Mesenteric fat pad (tissue), 1 donor: ENCODE measurements around the gene LRRC66. TPM values are rescaled to one million over a fixed set of nuclear protein-coding genes. Genes with fewer than 3 reads are reported as not detected.

Experiments used
- DNase-seq: peaks from one replicate; pipeline ENCODE4 v3.0.0-alpha.2; 2020; ENCODE audit warnings: low spot score
- long read RNA-seq: library from polyadenylated mRNA; unstranded; transcript quantifications from one replicate; pipeline ENCODE4 v2.0.0, GENCODE V29; 2020
- total RNA-seq: library from RNA; stranded (reverse); fragmentation: NEBNext Ultra II Directional; extraction: Animal tissue kit (Norgen Biotek cat#: 25700); gene quantifications from one replicate; pipeline ENCODE4 v1.2.1, GENCODE V29; 2021
- donor health status: DM: yes; HTN: yes; CAD: no.

LRRC66 gene, protein sequence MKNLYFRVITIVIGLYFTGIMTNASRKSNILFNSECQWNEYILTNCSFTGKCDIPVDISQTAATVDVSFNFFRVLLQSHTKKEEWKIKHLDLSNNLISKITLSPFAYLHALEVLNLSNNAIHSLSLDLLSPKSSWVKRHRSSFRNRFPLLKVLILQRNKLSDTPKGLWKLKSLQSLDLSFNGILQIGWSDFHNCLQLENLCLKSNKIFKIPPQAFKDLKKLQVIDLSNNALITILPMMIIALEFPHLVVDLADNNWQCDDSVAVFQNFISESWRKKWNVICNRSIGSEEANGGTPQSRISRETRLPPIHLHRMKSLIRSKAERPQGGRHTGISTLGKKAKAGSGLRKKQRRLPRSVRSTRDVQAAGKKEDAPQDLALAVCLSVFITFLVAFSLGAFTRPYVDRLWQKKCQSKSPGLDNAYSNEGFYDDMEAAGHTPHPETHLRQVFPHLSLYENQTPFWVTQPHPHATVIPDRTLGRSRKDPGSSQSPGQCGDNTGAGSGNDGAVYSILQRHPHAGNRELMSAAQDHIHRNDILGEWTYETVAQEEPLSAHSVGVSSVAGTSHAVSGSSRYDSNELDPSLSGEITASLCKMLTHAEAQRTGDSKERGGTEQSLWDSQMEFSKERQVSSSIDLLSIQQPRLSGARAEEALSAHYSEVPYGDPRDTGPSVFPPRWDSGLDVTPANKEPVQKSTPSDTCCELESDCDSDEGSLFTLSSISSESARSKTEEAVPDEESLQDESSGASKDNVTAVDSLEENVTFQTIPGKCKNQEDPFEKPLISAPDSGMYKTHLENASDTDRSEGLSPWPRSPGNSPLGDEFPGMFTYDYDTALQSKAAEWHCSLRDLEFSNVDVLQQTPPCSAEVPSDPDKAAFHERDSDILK
- total RNA-seq = 0.42 TPM
- long read RNA-seq = 0 reads

DNA sequence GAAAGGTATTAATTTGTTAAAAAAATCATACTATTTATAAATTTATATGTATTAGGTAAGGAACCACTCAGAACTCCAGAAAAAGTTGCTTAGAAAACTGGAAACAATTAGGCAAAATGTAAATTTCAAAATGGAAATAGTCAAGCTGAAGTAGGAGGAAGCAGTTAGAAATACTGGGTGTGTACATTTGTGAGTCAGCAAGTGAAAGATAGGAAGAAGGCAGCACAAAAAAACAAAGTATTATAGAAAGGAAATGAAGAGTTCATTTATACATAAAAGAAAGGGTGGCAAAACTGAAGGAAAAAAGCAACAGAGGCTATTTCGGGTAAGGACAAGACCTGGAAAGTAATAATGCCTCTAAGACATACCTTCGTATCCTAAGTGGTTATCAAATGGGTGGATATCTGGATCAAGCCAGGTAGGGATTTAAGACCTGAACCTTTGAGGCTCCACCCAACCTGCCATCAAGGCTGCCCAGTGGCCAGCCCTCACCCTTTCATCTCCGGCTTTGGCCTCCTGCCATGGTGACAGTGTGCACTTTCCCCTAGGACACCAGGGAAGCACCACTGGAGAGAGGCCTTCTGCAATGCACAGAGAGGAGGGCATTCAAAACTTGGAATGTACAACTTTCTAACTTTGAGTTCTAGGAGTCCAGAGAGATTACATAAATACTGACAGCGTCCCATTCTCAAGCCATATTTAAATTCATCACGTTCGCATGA is at the start of gene LRRC66:
Gene LRRC66, minus strand, starts transcription at position 428 of the 722 bp plus-strand sequence. CDS start 2,750 bp downstream, outside the sequence.
- DNase-seq = no peak

DNA sequence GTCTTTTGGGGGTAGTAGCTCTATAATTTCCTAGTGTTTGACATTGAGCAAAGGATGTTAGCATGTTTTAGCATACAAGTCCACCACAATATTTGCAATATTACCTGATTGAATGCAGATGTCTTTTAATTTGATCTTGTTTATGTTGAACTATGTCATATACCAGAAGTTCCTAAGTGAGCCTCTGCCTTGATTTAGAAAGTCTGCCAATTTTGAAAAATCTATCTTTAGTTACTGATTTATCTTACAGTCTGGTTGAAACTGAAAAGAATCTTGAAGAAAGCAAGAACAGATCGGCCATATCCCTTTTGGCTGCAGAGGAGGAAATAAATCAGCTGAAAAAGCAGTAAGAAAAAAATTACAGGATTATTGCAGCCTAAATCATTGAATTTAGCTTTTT is 49.4 kb upstream of the LRRC66 start:
- no peak for DNase-seq

DNA sequence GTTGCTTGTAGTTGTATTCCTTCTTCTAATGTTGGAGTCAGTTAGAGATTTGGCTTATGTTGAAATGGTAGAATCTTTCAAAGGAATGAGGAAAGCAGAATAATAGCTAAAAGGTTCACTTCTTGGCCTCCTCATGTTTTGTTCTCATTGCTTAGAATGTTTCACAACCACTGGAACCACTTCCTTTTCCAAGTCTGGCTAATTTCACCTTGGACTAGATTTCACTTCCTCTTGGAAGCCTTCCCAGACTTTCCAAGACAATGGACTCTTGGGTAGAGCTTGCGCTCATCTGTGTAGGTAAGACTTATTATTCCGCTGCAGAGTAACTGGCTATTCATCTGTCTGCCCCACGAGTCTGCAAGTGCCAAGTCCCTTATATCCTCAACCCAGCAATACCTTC is 39.2 kb upstream of the LRRC66 start:
- no peak for DNase-seq

DNA sequence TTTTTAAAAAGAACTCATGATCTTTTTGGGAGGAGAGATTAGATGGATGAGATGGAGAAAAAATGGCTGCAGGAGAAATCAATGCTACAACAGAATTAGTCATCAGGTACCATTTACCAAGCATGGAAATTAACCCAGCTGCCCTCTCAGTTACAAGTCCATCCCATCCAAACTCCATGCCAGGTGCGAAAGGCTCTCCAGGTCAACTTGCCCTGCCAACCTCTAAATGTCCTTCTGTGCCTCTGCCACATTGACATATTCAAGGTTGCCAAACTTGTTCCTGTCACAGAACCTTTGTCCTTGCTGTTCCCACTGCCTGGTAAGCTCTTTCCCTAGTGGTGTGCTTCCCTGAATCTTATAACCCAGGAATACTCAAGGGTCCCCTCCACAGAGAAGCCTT is 38.1 kb upstream of the LRRC66 start:
- no peak for DNase-seq

DNA sequence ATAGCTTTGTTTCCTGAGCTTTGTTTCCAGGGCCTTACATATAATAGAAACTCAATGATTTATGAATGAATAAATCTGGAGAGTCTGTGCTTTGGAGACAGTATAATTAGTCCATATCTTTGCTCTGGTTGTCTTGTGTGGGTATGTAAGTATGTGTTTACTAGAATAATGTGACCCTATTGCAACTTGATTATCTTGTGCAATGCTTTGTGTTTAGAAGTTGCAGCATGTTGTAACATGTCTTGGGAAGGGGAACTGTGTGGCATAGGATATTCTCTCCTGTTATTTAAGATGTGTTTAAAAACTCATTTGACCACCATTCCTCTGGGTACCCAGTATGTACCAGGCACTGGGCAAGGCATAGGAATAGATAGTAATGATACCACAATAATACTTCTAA is 37.0 kb upstream of the LRRC66 start:
- no peak for DNase-seq

DNA sequence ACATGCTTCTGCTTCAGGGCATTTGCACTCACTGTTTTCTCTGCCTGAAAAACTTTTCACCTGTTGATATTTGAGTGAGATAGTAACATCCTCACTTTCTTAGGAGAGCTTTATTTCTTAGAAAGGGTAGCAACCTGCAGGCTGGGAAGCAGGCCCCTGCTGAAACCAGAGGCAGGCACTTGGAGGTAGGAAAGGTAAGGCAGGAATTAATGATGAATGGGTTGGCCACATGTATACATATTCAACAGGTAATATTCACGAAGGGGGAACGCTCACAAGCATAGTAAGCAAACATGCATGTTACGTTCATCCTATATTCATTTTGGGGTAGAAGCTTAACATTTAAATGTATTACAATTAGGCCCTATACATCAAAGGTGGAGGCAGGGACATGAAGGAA is 34.1 kb upstream of the LRRC66 start:
- no peak for DNase-seq

DNA sequence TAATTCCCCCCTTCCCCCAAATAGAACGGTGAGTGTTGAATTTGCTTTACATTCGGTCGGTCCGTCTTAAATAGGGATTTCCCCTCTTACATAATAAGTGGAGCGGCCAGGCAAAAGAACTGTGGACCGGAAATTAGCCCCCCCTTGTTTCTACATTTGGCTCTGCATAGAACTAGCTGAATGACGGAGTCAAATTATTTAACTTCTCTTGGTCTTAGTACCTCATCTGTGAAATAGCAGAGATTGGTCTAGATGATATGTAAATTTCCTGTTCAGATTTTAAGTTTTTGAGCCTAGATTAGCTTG is 32.3 kb upstream of the LRRC66 start:
- DNase-seq = no peak

DNA sequence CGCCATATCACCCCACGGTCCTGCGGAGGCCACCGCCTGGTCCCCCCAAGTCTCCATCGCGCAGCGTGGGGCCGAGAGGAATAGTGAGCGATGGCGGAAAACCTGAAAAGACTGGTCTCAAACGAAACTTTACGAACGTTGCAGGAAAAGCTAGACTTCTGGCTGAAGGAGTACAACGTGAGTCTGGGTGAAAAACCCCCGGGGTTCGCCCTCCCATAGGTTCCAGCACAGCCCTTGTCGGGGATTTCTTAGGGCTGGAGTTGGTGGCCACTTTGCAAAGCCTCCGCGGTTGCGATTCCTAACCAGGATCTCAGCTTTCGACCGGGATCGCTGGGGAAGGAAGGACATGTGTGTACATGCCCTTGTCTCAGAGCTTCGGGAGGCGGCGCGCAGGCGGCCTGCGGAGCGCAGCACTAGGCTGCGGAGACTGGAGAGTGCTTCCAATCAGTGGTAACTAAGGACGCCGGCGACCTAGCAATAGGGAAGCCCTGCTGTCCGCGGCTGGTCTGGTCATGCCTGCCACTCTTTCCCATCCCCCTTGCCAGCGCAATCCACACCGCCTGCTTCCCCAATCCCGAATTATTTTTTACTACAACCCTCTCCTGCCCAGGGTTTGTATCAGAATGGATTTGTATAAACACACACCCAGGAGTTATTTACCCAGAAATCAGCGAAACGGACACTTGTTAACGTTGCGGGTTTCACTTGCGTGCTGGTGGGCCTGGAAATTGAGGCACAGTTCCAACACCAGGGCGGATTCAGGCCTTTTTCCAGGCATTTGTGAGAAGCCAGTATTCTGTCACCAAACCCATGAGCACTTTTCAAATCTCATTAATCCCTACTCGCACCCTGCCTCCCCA is 31.7 kb upstream of the LRRC66 start:
- DNase-seq = no peak

DNA sequence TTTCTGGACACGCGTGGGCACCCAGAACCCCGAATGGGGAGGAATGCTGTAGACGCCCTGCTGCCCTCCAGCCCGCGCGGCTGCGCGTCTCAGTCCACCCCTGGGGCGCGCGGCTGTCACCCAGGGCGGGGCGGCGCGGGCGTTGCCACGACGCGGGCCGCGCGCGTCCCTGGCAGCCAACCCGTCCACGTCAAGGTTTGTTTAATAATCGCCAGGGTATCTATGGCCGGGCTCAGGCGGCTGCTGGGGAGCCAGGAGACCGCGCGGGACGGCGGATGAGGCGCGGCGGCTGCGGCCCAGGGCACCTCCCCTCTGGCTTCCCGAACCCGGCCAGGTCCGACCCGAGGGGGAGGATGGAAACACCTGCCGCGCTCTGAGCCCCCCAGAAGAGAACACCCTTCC is 31.1 kb upstream of the LRRC66 start, which contains the start of gene SPATA18:
Gene SPATA18, plus strand, starts transcription at position 92 of the 402 bp plus-strand sequence. CDS start 401 bp downstream, outside the sequence.
- DNase-seq = no peak

DNA sequence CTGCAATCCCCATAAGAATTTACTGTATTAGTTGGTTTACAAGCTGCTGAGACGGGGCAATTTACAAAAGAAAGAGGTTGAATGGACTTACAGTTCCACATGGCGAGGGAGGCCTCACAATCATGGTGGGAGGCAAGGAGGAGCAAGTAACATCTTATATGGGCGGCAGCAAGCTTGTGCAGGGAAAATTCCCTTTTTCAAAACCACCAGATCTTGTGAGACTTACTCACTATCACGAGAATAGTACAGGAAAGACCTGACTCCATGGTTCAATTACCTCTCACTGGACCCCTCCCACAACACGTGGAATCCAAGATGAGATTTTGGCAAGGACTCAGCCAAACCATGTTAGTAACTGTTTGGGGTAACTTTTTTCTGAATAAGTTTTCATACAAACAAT is 29.1 kb upstream of the LRRC66 start:
- DNase-seq = no peak

DNA sequence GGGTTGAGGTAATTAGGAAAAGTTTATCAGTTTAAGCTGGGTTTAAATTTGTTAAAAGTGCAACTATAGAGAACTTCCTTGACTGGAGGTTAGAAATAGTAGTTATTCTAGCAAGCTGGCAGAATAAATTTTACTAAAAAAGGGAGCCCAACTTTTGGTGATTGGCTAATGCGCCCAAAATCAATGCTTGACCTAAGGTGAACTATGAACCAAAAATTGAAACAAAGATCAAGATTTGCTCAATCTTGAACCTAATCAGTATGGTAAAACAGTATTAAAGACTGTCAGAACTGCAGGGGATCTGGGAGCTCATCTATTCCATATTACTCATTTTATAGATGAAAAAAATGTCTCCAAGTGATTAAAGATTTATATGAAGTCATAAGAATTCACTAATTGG is 24.9 kb upstream of the LRRC66 start:
- no peak for DNase-seq

DNA sequence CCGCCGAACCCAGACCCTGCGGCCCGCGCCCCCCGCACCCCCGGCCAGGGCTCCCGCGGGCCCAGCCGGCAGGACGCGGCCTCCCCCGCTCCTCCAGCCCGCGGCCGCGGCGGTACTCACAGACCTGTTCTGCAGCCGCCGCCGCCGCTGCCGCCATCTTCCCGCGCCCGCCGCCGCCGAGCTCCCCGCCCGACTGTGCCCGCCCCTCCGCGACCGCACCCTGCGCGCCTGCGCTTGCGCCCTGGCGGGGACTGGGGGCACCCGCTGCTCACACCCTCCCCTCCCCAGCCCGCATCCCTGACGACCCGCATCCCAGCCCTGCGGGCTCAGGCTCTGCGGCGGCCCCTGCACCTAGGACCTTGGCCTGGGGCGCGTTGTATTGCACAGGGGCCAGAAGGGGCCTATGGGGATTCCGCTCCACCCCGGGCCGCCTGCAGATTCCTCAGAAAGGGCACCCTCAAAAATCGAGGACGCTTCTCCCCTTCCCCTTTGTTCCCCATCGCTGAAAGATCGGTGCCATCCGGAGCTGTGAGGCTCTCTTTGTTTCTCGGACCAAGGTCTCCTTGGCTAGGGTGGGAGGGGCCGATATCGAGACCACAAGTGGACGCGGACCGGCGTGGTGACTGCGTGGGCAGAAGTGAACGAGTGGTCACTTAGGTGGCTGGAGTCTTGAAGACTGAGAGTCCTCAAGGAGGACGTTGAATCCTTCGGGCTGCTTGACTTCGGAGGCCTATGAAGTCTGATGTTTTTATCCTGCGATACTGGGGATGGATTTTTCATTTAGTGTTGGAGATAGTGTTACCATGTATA is 18.1 kb upstream of the LRRC66 start, which contains the start of gene SGCB:
Gene SGCB, minus strand, starts transcription at position 197 of the 810 bp plus-strand sequence. Its CDS starts 40 bp downstream, at position 157.
- peak; percentile 90 for DNase-seq

DNA sequence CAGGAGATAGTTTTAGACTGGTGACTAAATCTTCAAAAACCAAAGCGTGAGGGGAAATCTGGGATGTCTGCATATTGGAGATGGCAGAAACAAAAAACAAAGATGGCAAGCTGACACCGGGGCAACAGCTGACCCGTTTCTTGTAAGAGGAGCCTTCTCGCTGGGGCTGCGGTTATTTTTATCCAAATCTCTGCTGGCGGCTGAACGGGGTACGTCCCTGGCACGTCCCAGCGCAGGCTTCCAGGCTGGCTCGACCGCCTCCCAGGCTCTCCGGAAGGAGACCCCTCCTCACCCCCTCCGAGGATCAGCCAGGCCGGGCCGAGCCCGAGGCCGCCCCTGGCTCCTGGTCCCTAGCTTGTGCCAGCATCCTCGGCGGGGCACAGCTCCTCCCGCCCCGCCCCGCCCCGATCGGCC is 17.5 kb upstream of the LRRC66 start:
- no peak for DNase-seq

DNA sequence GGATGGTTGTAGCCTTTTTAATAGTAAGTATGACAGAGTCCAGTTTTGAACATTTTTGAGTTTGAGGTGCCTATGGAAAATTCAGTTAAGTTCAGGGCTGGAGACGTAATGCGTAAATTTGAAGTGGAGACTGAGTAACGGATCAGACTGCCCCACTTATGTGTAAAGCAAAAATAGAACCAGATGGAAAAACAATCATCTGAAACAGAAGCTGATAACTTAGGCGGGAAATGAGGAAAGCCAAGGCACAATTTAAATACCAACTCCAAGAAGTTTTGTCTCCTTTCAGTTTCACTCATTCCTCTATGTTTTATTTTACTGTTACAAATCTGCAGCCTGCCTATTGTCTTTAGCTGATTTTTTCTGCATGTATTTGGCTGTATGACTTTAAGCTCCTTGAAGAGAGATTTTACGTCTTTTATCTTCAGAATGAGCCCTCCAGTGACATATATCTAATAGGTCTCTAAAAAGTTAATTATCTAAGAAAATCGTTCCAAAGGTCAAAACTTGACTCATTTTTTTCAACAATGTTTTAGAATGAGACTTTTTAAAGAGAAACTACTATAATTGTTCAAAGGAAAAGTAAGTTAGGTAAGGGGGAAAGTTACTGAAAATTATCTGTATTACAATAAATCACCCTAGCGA is 16.8 kb upstream of the LRRC66 start:
- no peak for DNase-seq

DNA sequence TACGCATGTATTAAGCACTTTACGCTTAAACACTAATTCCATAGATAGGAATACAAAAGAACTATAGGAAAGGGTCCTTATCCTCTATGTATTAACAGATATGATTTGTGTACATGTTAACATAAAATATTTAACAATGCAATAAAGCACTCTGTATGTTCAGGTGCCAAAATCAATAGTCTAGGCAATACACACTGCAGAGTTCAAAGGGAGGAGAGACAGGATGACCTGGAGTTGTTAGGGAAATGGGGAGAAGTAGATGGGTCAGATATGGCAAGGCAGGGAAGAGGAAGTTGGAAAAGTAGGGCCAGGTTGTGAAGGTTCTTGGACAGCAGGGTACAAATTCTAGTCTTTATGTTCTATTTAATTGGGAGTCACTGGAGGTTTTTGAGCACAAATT is 15.0 kb upstream of the LRRC66 start:
- no peak for DNase-seq

DNA sequence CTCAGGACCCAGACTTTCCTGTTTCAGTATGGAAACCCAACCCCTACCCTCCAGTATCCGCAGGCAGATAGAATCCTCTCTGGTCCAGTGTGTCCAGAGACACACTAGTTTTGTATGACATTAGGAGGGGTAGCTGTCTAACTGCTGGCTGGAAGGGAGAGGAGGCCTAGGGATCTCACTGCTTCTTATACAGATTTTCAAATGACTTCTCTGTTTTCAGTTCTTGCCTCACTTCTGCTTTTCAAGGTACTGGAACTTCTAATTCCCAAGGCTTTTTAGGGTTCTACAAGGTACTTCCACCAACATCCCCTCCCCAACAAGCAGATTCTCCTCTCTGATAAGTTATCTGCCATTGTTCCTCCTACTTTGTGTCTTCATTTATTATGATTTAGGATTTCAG is 11.8 kb upstream of the LRRC66 start:
- DNase-seq = no peak

DNA sequence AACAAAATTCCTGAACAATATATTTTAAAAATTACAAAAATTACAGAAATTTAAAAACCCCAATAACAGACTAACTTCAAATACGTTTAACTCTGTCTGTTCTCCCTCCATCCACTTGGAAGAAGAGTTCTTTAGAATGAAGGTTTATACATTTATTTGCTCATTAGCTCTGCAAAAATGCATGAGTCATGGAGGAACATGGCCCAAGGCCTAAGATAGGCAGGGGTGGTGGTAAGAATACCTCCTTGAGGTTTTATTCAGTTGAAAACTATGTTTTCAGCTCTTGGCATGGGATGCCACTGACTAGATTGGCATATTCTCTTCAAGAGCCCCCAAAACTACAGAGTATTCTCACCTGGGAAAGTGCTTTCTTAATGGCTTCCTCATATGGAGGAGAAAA is 8.8 kb upstream of the LRRC66 start:
- no peak for DNase-seq

DNA sequence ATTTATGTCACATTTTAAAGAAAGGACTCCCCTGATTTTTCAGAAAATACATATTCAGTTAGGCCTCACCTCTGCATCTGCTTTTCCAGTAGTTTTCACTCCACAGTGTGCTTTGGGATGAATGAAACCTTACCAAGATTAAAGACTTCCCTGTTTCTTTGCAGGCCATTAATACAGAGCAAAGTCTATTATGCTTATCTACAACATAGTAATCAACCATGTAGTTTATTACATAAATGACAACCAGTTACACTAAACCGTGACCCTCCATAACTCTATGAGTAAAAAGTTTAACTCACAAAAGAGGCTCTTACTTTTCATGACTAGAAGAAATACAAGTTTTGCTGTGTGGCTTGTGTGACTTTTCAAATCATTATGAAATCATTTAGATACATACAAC is 2.3 kb downstream of the LRRC66 start:
- no peak for DNase-seq

DNA sequence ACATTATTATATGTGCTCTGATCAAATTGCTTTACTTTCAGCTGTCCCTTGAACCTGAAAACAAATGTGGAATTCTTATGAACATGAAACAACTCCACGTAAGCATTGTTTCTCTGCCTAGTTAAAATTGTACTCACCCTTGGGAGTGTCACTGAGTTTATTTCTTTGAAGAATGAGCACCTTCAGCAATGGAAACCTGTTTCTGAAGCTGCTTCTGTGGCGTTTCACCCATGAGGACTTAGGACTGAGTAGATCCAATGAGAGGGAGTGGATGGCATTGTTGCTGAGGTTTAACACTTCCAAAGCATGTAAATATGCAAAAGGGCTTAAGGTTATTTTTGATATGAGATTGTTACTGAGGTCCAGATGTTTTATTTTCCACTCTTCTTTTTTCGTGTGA is 3.2 kb downstream of the LRRC66 start:
- no peak for DNase-seq
